Panc1 (cell line): ENCODE results near the gene YY1AP1. TPM values are rescaled to one million over a fixed set of nuclear protein-coding genes. Genes with fewer than 3 reads are reported as not detected.
"Not testable (repeated sequence)": the region's sequence is repeated elsewhere in the genome, so short reads cannot be mapped to it uniquely, and the experiment has no call there.

Experiments used
- ATAC-seq: fragments of 200-7000 bp; cut with Tn5 transposase; 2 replicates; pipeline ENCODE4 v1.9.1; 2020; ENCODE audit warnings: mild to moderate bottlenecking, moderate library complexity
- BruUV-seq: library from RNA; stranded (reverse); fragments of 400-500 nt; replicated peaks from 2 replicates; lab custom pipeline; 2021; lab: Mats Ljungman, UMichigan
- CTCF ChIA-PET: fragments of 300-600 bp; sonication (Branson Sonifier 250); formaldehyde crosslinking; loops from one replicate; lab custom pipeline; 2022; ENCODE audit warnings: antibody characterized with exemption; lab: Charles Lee
- POLR2A ChIA-PET: fragments of 300-600 bp; sonication (Branson Sonifier 250); formaldehyde crosslinking; loops from one replicate; lab custom pipeline; 2022; ENCODE audit warnings: antibody characterized with exemption; lab: Charles Lee
- DNase-seq: peaks from one replicate; pipeline ENCODE4 v3.0.0-alpha.2; 2010; ENCODE audit warnings: low read depth, low spot score
- H3K27ac ChIP-seq: 2 replicates; pipeline ENCODE4 v1.5.1; 2011; ENCODE audit warnings: mild to moderate bottlenecking, low read length, inconsistent platforms
- H3K27me3 ChIP-seq: fragments of 200-500 bp; sonication (Bioruptor generic); 2 replicates; pipeline ENCODE4 v1.6.0; 2014; ENCODE audit warnings: low read length, inconsistent platforms; ENCODE audit not compliant: control insufficient read depth, insufficient read depth
- H3K36me3 ChIP-seq: fragments of 200-500 bp; sonication (Bioruptor generic); 2 replicates; pipeline ENCODE4 v1.5.1; 2014; ENCODE audit warnings: inconsistent platforms, mild to moderate bottlenecking, low read length, moderate library complexity; ENCODE audit not compliant: control insufficient read depth, insufficient read depth
- H3K4me1 ChIP-seq: 2 replicates; pipeline ENCODE4 v1.5.1; 2011; ENCODE audit warnings: inconsistent platforms, mild to moderate bottlenecking, low read length, moderate library complexity; ENCODE audit not compliant: control insufficient read depth, insufficient read depth
- H3K4me3 ChIP-seq, 2 experiments: 2 replicates each; pipeline ENCODE4 v1.5.1; 2011 to 2012; ENCODE audit warnings: low read depth in 2 of 2, low read length in 2 of 2, mild to moderate bottlenecking in 2 of 2, inconsistent platforms in 1 of 2, moderate library complexity in 1 of 2
- H3K9me3 ChIP-seq: fragments of 200-500 bp; sonication (Bioruptor generic); 2 replicates; pipeline ENCODE4 v1.5.1; 2014; ENCODE audit warnings: low read depth, mild to moderate bottlenecking, inconsistent platforms, low read length, moderate library complexity; ENCODE audit not compliant: control insufficient read depth, insufficient read depth
- POLR2AphosphoS5 ChIP-seq: IDR thresholded peaks from 2 replicates; pipeline ENCODE4 v1.6.1; 2012; ENCODE audit warnings: mild to moderate bottlenecking, low read depth, low read length, moderate library complexity
- SIN3A ChIP-seq: IDR thresholded peaks from 2 replicates; pipeline ENCODE4 v1.6.1; 2012; ENCODE audit warnings: low read depth, mild to moderate bottlenecking, low read length, moderate library complexity, borderline replicate concordance; ENCODE audit not compliant: insufficient read depth
- TCF7L2 ChIP-seq: IDR thresholded peaks from 2 replicates; pipeline ENCODE4 v1.6.1; 2011; ENCODE audit warnings: mild to moderate bottlenecking, low read depth, low read length, inconsistent platforms
- in situ Hi-C: cut with HindIII; loops from 2 replicates; pipeline ENCODE4 v1.10.0; 2016; ENCODE audit warnings: low sequenced_read_pairs, low pct_unique_long_range_greater_than_20kb
- intact Hi-C: fragments of 100-400 bp; cut with micrococcal nuclease; formaldehyde crosslinking; loops from one replicate; pipeline ENCODE4 v1.10.0; 2022; ENCODE audit not compliant: unreplicated experiment
- total RNA-seq: library from RNA; stranded (reverse); gene quantifications from one replicate; pipeline ENCODE4 v1.2.1, GENCODE V29; 2021; ENCODE audit not compliant: unreplicated experiment
- TF ChIP-seq, protein P1 (sequence below), 2 experiments: IDR thresholded peaks; 2 replicates each; pipeline ENCODE4 v1.6.1; 2011 to 2012; ENCODE audit warnings: low read depth in 2 of 2, control low read depth in 1 of 2, low read length in 1 of 2, mild to moderate bottlenecking in 1 of 2, moderate library complexity in 1 of 2; ENCODE audit not compliant: insufficient read depth in 1 of 2
- TF ChIP-seq, protein P2 (sequence below): fragments of 450-650 bp; IDR thresholded peaks from 2 replicates; pipeline ENCODE4 v1.5.1; 2017; ENCODE audit warnings: mild to moderate bottlenecking

Gene YY1AP1
- total RNA-seq, 1 experiment from 2014 or later, result 58.7 TPM

DNA sequence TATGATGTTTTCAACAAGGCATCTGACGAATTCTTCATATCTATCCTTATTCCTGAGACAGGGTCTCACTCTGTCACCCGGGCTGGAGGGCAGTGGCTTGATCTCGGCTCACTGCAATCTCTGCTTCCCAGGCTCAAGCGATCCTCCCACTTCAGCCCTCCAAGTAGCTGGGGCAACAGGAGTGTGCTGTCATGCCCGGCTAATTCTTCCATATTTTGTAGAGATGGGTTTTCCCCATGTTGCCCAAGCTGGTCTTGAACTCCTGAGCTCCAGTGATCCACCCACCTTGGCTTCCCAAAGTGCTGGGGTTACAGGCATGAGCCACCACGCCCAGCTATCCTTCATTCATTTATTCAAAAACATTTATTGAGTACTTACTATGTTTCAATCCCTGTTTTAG is 8.0 kb downstream of the YY1AP1 start:
- DNase-seq, result no peak
- H3K4me3 ChIP-seq, result no peak overlapping the region
- intact Hi-C loops (no loop called here), in situ Hi-C loops (no loop called here)
- H3K27ac ChIP-seq, result no peak overlapping the region
- BruUV-seq, result no TSS peak
- H3K27me3 ChIP-seq, result no peaks in the 10 kb centered on the region
- H3K4me1 ChIP-seq, result 0 out of 2 replicates have a peak, but pooled peaks cover under 1% of the 10 kb centered on the region
- POLR2A ChIA-PET, result no interaction called here
- TF ChIP-seq POLR2AphosphoS5, result no peak
- TF ChIP-seq, protein P1, sequence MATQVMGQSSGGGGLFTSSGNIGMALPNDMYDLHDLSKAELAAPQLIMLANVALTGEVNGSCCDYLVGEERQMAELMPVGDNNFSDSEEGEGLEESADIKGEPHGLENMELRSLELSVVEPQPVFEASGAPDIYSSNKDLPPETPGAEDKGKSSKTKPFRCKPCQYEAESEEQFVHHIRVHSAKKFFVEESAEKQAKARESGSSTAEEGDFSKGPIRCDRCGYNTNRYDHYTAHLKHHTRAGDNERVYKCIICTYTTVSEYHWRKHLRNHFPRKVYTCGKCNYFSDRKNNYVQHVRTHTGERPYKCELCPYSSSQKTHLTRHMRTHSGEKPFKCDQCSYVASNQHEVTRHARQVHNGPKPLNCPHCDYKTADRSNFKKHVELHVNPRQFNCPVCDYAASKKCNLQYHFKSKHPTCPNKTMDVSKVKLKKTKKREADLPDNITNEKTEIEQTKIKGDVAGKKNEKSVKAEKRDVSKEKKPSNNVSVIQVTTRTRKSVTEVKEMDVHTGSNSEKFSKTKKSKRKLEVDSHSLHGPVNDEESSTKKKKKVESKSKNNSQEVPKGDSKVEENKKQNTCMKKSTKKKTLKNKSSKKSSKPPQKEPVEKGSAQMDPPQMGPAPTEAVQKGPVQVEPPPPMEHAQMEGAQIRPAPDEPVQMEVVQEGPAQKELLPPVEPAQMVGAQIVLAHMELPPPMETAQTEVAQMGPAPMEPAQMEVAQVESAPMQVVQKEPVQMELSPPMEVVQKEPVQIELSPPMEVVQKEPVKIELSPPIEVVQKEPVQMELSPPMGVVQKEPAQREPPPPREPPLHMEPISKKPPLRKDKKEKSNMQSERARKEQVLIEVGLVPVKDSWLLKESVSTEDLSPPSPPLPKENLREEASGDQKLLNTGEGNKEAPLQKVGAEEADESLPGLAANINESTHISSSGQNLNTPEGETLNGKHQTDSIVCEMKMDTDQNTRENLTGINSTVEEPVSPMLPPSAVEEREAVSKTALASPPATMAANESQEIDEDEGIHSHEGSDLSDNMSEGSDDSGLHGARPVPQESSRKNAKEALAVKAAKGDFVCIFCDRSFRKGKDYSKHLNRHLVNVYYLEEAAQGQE (IDR thresholded peaks at IDR 0.05; ENCODE audit: insufficient read depth in 1 of 2, low read depth in 2 of 2, low read length in 1 of 2), result no peak
- H3K9me3 ChIP-seq, result no peaks in the 10 kb centered on the region
- ATAC-seq, result no peak
- H3K36me3 ChIP-seq, result peaks cover 28% of the 10 kb centered on the region; the same call in 1 of the 2 replicates
- CTCF ChIA-PET, result interaction anchor here (0.6 kb wide), 1 partner anchor 10 kb away, joined by 3 read pairs; no protein-coding TSS in a partner anchor

DNA sequence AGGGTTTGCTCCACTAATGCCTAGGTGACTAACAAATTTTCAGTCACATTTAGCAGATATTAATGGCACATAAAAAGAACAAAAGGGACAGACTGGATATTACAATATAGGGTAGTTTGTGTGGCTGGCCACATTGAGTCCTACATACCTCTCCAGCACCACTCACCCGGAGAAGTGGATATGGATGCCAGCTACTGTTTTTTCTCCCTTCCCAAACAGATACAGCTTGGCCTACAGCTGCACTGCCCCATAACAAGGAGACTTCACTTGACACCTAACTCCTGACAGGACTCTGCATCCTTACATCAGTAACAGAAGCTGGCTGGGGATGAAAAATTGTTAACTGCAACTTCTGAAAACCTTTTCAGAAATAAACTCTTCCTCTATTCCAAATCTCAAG is 9.6 kb downstream of the YY1AP1 start:
- POLR2A ChIA-PET, H3K4me1 ChIP-seq, DNase-seq, CTCF ChIA-PET, BruUV-seq, in situ Hi-C loops, H3K9me3 ChIP-seq, ATAC-seq, H3K27me3 ChIP-seq, intact Hi-C loops, H3K4me3 ChIP-seq, H3K27ac ChIP-seq: not testable (repeated sequence)
- H3K36me3 ChIP-seq, result peaks cover 30% of the 10 kb centered on the region; the same call in 1 of the 2 replicates

DNA sequence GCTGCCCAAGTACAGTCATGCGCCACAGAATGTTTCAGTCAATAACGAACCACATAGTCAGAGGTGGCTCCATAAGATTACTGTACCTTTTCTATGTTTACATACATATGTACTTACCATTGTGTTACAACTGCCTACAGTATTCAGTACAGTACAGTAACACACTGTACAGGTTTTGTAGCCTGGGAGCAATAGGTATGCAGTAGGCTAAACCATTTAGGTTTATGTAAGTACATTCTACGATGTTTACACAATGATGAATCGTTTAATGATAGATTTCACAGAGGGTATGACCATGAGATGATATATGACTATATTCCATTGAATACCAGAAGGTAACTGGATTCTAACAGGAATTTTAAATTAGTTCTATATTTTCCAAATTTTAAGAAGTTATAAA is 10.5 kb downstream of the YY1AP1 start:
- intact Hi-C loops (no loop called here), in situ Hi-C loops (no loop called here)
- no TSS peak for BruUV-seq
- no peaks in the 10 kb centered on the region for H3K27me3 ChIP-seq
- DNase-seq (no peak), ATAC-seq (no peak)
- TF ChIP-seq TCF7L2 (no peak), POLR2AphosphoS5 (no peak), SIN3A (no peak)
- TF ChIP-seq, protein P2, sequence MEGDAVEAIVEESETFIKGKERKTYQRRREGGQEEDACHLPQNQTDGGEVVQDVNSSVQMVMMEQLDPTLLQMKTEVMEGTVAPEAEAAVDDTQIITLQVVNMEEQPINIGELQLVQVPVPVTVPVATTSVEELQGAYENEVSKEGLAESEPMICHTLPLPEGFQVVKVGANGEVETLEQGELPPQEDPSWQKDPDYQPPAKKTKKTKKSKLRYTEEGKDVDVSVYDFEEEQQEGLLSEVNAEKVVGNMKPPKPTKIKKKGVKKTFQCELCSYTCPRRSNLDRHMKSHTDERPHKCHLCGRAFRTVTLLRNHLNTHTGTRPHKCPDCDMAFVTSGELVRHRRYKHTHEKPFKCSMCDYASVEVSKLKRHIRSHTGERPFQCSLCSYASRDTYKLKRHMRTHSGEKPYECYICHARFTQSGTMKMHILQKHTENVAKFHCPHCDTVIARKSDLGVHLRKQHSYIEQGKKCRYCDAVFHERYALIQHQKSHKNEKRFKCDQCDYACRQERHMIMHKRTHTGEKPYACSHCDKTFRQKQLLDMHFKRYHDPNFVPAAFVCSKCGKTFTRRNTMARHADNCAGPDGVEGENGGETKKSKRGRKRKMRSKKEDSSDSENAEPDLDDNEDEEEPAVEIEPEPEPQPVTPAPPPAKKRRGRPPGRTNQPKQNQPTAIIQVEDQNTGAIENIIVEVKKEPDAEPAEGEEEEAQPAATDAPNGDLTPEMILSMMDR, result no peak
- TF ChIP-seq, protein P1 (IDR thresholded peaks at IDR 0.05; ENCODE audit: insufficient read depth in 1 of 2, low read depth in 2 of 2, low read length in 1 of 2), result no peak
- H3K9me3 ChIP-seq, result no peaks in the 10 kb centered on the region
- POLR2A ChIA-PET, result no interaction called here
- no peak overlapping the region for H3K4me3 ChIP-seq
- no peak overlapping the region for H3K27ac ChIP-seq
- H3K4me1 ChIP-seq, result no peaks in the 10 kb centered on the region
- CTCF ChIA-PET, result no interaction called here
- peaks cover 30% of the 10 kb centered on the region; the same call in 1 of the 2 replicates for H3K36me3 ChIP-seq
